ENCODE data around the gene ENKD1.

DNA sequence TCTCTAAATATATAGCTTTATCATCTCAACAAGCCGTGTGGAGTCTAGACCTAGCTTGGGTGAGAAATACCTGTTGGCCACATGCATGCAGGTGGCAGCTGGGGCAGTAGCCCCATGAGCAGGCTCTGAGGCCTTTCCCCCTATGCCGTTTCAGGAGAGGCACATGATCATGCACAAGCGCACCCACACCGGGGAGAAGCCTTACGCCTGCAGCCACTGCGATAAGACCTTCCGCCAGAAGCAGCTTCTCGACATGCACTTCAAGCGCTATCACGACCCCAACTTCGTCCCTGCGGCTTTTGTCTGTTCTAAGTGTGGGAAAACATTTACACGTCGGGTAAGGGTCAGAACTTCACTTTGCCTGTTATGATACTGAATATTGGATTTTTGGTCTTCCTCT lies 38.3 kb downstream of the ENKD1 start:
- TF ChIP-seq ESRRG (CRISPR knock-in tag; IDR thresholded peaks at IDR 0.05) (no peak), ARNTL (CRISPR knock-in tag; IDR thresholded peaks at IDR 0.05; ENCODE audit: borderline replicate concordance, low read depth) (no peak), RARB (CRISPR knock-in tag; IDR thresholded peaks at IDR 0.05) (no peak), ZFP30 (CRISPR knock-in tag; IDR thresholded peaks at IDR 0.05) (no peak), PPARA (CRISPR knock-in tag; IDR thresholded peaks at IDR 0.05; ENCODE audit: borderline replicate concordance) (no peak), ZNF8 (CRISPR knock-in tag; IDR thresholded peaks at IDR 0.05) (no peak), TOX (CRISPR knock-in tag; IDR thresholded peaks at IDR 0.05; ENCODE audit: borderline replicate concordance) (no peak), TCF4 (CRISPR knock-in tag; IDR thresholded peaks at IDR 0.05; ENCODE audit: borderline replicate concordance) (no peak), CSDC2 (CRISPR knock-in tag; IDR thresholded peaks at IDR 0.05) (no peak), ZNF70 (CRISPR knock-in tag; IDR thresholded peaks at IDR 0.05) (no peak), OSR1 (CRISPR knock-in tag; IDR thresholded peaks at IDR 0.05) (no peak), TSHZ2 (CRISPR knock-in tag; IDR thresholded peaks at IDR 0.05) (no peak), ZFP3 (CRISPR knock-in tag; IDR thresholded peaks at IDR 0.05) (no peak)
- TF ChIP-seq, protein P1, sequence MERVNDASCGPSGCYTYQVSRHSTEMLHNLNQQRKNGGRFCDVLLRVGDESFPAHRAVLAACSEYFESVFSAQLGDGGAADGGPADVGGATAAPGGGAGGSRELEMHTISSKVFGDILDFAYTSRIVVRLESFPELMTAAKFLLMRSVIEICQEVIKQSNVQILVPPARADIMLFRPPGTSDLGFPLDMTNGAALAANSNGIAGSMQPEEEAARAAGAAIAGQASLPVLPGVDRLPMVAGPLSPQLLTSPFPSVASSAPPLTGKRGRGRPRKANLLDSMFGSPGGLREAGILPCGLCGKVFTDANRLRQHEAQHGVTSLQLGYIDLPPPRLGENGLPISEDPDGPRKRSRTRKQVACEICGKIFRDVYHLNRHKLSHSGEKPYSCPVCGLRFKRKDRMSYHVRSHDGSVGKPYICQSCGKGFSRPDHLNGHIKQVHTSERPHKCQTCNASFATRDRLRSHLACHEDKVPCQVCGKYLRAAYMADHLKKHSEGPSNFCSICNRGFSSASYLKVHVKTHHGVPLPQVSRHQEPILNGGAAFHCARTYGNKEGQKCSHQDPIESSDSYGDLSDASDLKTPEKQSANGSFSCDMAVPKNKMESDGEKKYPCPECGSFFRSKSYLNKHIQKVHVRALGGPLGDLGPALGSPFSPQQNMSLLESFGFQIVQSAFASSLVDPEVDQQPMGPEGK (CRISPR knock-in tag; IDR thresholded peaks at IDR 0.05; ENCODE audit: borderline replicate concordance): no peak

All from SK-N-SH treated with all-trans-retinoic acid at 6 μM for 48 hours (cell line).